ENCODE measurements around the gene FAM200C. TPM values are rescaled to one million over a fixed set of nuclear protein-coding genes. Genes with fewer than 3 reads are reported as not detected.

FAM200C gene
- total RNA-seq, 1 donor from 2014 or later = 3.2 TPM

GRCh38 chr5:160367885-160368284 is 32.0 kb downstream of the FAM200C start:
- no peak for DNase-seq (ENCODE audit: low read depth in 2 of 2)

DNA sequence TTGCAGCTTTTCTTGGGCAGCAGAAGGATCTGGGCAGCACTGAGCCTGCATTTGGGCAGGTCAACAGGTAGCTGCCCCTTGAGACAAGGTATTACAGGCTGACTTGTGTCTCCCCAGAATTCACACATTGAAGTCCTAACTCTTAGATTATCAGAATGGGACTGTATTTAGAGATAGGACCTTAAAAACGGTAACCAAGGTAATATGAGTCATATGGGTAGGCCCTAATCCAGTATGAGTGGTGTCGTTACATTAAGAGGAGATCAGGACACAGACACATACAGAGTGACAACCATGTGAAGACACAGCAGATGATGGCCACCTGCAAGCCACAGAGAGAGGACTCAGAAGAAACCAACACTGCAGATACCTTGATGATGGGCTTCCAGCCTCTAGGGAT is 32.6 kb downstream of the FAM200C start:
- no peak for DNase-seq (ENCODE audit: low read depth in 2 of 2)

DNA sequence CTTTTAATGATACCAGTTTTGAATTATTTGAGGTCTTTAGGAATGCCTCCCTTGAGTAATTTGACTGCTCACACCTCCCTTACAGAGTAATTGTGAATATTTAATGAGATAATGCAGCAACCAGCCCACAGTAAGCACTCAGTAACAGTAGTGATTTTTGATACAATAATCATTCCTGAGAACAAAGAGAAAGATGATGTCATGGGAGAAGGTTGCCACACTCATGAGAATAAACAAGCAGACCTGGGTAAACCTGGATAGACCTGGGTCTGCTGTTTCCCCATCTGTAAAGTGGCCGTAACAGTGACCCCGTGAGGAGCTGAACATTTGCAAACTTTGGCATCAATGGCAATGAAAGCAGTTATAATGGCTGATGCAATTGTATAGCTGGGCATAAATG is 33.6 kb downstream of the FAM200C start:
- no peak for DNase-seq (ENCODE audit: low read depth in 2 of 2)

GRCh38 chr5:160363660-160364395 is 36.0 kb downstream of the FAM200C start:
- DNase-seq (ENCODE audit: low read depth in 2 of 2) = no peak

DNA sequence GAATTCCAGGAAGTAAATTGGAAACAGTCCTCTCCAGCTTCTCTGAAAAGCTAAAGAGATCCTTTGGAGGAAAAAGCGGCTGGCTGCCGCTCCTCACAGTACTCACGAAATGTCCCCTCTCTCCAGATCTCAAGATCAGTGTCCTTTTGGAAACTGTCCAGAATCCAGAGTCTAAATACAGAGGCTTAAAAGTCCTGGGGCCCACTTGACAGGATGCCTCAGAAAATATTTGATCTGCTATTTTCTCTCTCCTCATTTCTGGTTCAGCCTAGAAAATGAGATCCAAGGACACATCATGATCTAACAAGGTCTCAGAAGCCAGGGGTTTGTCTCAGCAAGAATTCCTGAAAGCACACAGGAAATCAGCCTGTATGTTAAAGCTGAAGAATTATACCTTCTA is 36.6 kb downstream of the FAM200C start:
- DNase-seq (ENCODE audit: low read depth in 2 of 2) = no peak

- no peak for DNase-seq (ENCODE audit: low read depth in 2 of 2)
These were observed 38.1 kb downstream of the FAM200C start for GRCh38 chr5:160361624-160362228.

DNA sequence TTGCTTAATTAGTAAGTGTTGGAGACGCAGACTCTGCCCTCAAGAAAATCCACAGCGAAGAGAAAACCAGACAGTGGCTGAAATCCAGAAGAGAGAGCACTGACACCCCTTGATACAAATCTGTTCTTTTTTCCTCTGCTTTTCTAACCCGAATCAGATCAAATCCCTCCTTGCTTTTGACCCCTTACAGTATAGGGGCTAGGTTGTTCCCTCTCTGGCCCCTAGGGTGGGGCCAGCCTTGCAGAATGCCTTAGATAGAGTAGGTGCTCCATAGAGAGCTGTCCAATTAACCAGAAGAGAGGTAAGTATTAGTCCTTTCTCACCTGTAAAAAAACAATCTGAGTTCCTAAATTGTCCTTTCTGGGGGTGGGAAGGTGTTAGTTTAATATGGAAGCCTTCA is 39.5 kb downstream of the FAM200C start:
- no peak for DNase-seq (ENCODE audit: low read depth in 2 of 2)

DNA sequence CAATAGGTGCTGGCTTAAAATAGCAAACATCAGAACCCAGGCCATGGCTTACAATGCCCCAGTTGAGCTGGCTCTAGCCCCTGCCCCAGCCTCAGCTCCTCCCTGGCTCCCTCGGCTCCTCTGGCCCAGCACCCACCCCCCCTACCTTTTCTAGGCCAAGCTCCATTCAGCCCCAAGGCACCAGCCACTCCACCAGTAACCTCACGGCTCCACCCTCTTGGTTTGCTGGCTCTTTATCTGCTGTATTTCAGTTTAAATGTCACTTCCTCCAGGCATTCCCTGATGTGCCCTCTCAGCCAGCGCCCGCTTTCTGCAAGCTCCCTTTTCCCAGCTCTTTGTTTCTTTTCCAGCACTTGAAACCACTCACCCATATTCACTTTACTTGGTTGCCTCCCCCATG is 40.0 kb downstream of the FAM200C start:
- no peak for DNase-seq (ENCODE audit: low read depth in 2 of 2)

DNA sequence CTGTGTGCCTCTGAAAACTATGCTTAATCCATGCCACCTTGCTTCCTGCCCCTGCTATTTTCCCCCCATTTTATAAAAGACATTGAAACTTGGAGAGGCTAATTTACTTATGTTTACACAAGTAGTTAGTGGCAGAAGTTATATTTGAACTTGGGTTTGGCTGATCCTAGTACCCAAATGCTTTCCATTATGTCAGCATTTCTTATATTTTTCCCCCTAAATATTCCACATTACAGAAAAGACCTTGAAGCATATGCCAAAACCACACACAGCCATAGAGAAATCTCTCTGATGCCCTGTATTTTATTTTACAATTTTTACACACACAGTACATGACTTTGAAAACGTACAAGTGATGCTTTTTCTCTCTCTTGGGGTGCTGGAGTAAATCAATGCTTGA is 40.6 kb downstream of the FAM200C start:
- DNase-seq (ENCODE audit: low read depth in 2 of 2) = no peak

DNA sequence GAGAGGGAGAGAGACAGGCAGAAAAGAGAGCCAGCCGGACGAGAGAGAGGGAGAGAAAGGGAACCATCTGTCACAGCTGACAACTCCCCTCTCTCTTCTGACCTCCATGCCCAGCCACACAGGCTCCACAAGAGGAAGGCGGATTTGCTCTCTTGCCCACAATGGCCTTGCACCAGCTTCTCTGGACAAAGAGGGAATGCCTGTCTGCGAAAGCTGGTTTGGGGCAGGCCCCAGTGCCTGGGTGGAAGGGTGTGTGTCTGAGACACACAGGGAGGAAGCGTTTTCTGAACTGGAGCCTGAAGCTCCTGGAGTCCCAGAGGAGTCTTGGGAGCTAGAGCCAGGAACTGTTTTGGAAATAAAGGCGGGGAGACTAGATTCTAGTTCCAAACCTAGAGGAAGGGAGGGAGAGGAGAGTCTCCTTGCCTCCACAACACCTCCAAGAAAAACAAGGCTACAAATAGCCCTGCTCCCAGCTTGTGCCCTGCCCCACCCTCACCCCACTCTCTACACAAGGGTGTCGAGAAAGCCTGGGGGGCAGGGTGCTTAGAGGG is 41.9 kb downstream of the FAM200C start:
- DNase-seq (ENCODE audit: low read depth in 2 of 2) = no peak

DNA sequence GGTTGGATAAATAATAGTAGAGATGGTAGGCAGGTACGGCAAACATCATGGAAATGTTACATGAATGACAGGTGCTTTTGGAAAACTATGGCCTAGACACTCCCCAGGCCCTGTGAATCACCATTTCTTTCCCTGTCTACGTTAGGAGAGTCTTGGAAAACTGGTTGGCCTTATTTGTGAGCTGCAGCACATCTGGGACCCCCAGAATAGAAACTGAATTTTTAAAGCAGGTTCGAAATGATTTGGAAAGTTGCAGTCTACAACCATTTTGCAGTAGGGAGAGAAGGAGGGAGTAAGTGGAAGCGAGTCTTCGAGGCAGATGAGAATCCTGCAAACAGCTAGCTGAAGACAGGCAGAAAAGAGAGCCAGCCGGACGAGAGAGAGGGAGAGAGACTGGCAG is 42.5 kb downstream of the FAM200C start:
- no peak for DNase-seq (ENCODE audit: low read depth in 2 of 2)

DNA sequence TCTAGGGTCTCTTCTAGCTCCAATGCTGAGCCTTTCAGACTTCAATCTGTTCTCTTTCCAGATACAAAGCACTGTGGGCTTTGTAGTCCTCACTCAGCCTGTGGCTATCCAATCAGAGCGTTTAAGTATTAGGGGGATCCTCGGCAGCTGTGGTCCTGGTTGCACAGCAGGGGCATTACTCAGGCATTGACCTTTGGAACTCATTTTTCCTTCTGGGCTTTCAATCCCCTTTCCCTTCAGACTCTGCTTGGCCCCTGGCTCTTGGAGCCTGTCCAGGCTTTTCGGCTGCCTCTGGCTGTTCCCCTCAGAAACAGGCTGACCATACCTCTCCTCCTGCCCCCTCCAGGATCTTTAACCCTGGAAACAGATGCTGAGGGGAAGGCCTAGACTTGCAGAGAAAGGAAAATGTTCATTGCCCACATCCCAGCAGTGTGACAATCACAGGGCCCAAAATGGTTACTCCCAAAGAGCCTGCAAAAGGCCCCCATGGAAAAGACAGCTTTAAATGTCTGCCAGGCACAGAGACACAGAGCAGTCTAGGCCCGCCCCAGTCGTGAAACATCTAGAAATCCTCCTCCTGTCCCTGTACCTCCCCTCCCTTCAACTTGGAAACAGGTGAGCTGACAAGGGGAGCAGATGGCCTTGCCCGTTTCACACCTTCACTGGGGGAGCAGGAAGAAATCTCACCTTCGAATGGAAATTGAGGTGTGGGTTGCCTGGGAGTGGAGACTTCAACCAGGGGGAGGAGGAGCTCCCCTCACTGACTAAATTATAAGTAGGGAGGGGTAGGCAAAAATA is 43.1 kb downstream of the FAM200C start:
- no peak for DNase-seq (ENCODE audit: low read depth in 2 of 2)

- DNase-seq (ENCODE audit: low read depth in 2 of 2) = no peak
These were observed 45.2 kb downstream of the FAM200C start for GRCh38 chr5:160354666-160355065.

GRCh38 chr5:160353379-160353778 is 46.5 kb downstream of the FAM200C start:
- DNase-seq (ENCODE audit: low read depth in 2 of 2) = no peak

DNA sequence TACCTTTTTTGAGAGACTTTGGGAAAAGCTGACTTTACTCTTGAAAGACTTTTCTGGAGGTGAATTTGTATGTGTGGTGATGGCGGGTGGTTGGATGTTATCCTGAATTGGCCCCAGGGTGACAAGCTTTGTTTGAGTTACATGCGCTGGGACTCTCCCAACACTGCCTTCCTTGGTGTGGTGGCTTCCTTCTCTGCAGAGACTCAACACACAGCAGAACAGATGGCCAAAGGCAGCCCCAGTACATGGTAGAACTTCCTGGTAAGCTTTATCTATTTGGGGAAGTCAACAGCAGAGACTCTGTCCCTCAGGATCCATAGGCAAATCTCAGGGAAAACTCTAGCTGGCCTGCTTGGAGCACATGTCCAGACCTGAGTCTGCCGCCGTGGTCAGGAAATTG is 47.5 kb downstream of the FAM200C start:
- DNase-seq (ENCODE audit: low read depth in 2 of 2) = no peak

GRCh38 chr5:160349935-160350303 is 49.9 kb downstream of the FAM200C start:
- DNase-seq (ENCODE audit: low read depth in 2 of 2) = no peak

DNA sequence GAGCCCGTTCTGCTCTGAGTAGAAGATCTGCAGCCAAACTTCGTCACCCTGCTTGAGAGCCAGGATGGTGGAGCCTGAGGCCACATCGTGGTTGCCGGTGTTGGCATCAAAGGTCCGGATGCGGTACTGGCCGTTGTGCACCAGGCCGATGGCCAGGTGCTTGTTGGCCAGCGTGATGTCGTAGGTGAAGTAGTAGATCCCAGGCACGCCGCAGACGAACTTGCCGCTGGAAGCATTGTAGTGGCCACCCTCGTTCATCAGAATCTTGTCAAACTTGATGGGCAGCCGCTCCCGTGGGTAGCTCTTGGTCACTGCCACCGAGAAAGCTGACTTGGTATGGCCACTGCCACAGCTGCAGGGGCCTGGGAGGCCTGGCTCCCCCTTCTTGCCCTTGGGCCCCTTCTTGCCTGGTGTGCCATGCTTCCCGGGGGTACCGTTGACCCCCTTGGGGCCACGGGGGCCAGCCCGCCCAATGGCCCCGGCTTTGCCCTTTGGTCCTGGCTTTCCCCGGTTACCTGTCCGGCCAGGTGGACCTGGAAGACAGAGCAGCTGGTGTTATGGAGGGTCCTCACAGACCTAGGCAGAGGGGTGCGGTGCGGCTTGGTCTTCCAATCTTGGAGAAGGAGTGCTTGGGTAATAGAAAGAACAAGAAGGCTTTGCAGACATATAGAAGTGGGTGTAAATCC is 50.5 kb downstream of the FAM200C start:
- DNase-seq (ENCODE audit: low read depth in 2 of 2) = no peak

GRCh38 chr5:160348080-160348479 is 51.8 kb downstream of the FAM200C start:
- DNase-seq (ENCODE audit: low read depth in 2 of 2) = no peak

GRCh38 chr5:160347448-160347847 is 52.4 kb downstream of the FAM200C start:
- DNase-seq (ENCODE audit: low read depth in 2 of 2) = no peak

All from lung microvascular endothelial cell (primary cell).